Non-pigmented ciliary epithelial cell (primary cell): ENCODE results near the gene KPNA6.

Experiments
- DNase-seq: peaks from one replicate; pipeline ENCODE4 v3.0.0-alpha.2; 2010; ENCODE audit warnings: low read depth

KPNA6 gene

GRCh38 chr1:32219022-32219421 lies 111.2 kb downstream of the KPNA6 start:
- DNase-seq: no peak

GRCh38 chr1:32220746-32221580 lies 113.1 kb downstream of the KPNA6 start:
- no peak for DNase-seq

GRCh38 chr1:32221581-32221979 lies 113.7 kb downstream of the KPNA6 start:
- DNase-seq: no peak

- no peak for DNase-seq
These were observed 114.3 kb downstream of the KPNA6 start, which contains the start of the genes EIF3I and TMEM234 for GRCh38 chr1:32221980-32222755. TSS of gene EIF3I (plus strand) at chr1:32222407. CDS start at chr1:32222442, 35 bp downstream. TSS of gene TMEM234 (minus strand) at chr1:32222353. CDS start at chr1:32222322, 31 bp downstream.

- DNase-seq: no peak
These were observed 115.8 kb downstream of the KPNA6 start for GRCh38 chr1:32223683-32224082.

- no peak for DNase-seq
These were observed 116.4 kb downstream of the KPNA6 start for GRCh38 chr1:32224285-32224684.
